Rectal smooth muscle tissue (tissue), 1 donor: ENCODE data around the gene TAS2R30.
"Not testable (repeated sequence)": the region's sequence is repeated elsewhere in the genome, so short reads cannot be mapped to it uniquely, and the experiment has no call there.

ENCODE experiments used
- H3K27ac ChIP-seq: one replicate; pipeline ENCODE4 v1.7.0; 2013; ENCODE audit warnings: low read depth, low read length, inconsistent platforms
- H3K27me3 ChIP-seq: one replicate; pipeline ENCODE4 v1.7.0; 2013; ENCODE audit warnings: low read length; ENCODE audit not compliant: control insufficient read depth, insufficient read depth
- H3K36me3 ChIP-seq: one replicate; pipeline ENCODE4 v1.7.0; 2013; ENCODE audit warnings: low read length; ENCODE audit not compliant: control insufficient read depth, insufficient read depth
- H3K4me1 ChIP-seq: one replicate; pipeline ENCODE4 v1.7.0; 2013; ENCODE audit warnings: low read length; ENCODE audit not compliant: control insufficient read depth, insufficient read depth
- H3K4me3 ChIP-seq: one replicate; pipeline ENCODE4 v1.7.0; 2013; ENCODE audit warnings: low read length
- H3K9ac ChIP-seq: one replicate; pipeline ENCODE4 v1.7.0; 2013; ENCODE audit warnings: low read length

Gene TAS2R30

GRCh38 chr12:11108862-11109261, 25.6 kb downstream of the TAS2R30 start:
- Histone ChIP-seq H3K4me3 (no peak overlapping the region), H3K4me1 (no peaks in the 10 kb centered on the region), H3K9ac (no peak overlapping the region), H3K27me3 (no peaks in the 10 kb centered on the region), H3K27ac (no peak overlapping the region), H3K36me3 (peaks cover 2% of the 10 kb centered on the region)

DNA sequence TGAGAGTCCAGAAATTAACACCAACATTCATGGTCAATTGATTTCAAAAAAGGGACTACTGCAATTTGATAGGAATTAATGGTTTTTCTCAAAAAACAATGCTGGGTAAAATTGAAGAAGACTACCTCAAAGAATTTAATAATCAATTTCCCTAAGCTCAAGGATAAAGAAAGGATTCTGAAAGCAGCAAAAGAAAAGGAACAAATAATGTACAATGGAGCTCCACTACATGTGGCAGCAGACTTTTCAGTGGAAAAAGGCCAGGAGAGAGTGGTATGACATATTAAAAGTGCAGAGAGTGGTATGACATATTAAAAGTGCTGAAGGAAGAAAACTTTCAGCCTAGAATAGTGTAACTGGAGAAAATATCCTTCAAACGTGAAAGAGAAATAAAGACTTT, 26.7 kb downstream of the TAS2R30 start:
- Histone ChIP-seq H3K36me3 (peaks cover 2% of the 10 kb centered on the region), H3K27me3 (no peaks in the 10 kb centered on the region), H3K9ac (no peak overlapping the region), H3K4me3 (no peak overlapping the region), H3K4me1 (no peaks in the 10 kb centered on the region), H3K27ac (no peak overlapping the region)

DNA sequence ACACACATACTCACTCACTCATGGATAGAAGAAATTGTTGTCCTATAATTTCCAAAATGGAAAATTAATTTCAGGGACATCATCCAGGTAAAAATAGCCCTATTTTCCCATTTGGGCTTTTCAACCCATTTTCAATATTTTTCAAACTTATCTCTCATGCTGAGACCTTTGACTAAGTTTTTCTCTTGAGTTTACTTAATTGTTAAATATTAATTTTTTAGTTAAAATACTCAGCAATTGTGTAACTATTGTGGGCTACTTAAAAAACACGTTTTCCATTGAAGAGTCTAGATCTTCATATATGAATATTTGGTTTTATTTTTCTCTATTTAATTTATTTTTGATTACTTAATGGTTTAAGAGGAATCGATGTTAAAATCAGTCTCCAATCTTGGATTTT, 28.2 kb downstream of the TAS2R30 start:
- peaks cover 2% of the 10 kb centered on the region for H3K36me3 ChIP-seq
- H3K27ac ChIP-seq: no peak overlapping the region
- H3K27me3 ChIP-seq: no peaks in the 10 kb centered on the region
- H3K9ac ChIP-seq: no peak overlapping the region
- no peak overlapping the region for H3K4me3 ChIP-seq
- H3K4me1 ChIP-seq: no peaks in the 10 kb centered on the region

- Histone ChIP-seq H3K27me3 (no peaks in the 10 kb centered on the region), H3K9ac (no peak overlapping the region), H3K4me1 (no peaks in the 10 kb centered on the region), H3K36me3 (peaks cover 2% of the 10 kb centered on the region), H3K27ac (no peak overlapping the region), H3K4me3 (no peak overlapping the region)
Observed at GRCh38 chr12:11105546-11105945, 28.9 kb downstream of the TAS2R30 start.

DNA sequence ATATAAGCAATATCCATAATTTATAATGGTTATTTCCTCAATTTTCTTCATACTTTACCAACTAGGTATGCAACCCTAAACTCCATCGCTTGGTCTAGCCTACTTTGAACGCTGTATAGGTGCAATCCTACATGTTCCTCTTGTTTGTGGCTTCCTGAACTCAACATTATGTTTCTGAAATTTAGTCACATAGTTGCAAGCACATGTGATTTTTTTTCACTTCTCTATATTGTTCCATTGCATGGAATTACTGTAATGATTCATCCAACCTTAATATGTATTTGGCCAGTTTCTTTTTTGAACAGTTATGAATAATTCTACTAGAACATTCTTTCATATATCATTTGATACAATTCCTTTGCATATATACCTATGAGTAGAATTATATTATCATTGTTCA, 39.5 kb downstream of the TAS2R30 start:
- H3K4me3 ChIP-seq, H3K9ac ChIP-seq, H3K27me3 ChIP-seq, H3K4me1 ChIP-seq, H3K27ac ChIP-seq, H3K36me3 ChIP-seq: not testable (repeated sequence)

- no peaks in the 10 kb centered on the region for H3K27me3 ChIP-seq
Observed at GRCh38 chr12:11092128-11092527, 42.3 kb downstream of the TAS2R30 start, which contains the start of gene TAS2R43. TAS2R43 (minus strand) TSS chr12:11092313; CDS start chr12:11092229, 84 bp downstream.

DNA sequence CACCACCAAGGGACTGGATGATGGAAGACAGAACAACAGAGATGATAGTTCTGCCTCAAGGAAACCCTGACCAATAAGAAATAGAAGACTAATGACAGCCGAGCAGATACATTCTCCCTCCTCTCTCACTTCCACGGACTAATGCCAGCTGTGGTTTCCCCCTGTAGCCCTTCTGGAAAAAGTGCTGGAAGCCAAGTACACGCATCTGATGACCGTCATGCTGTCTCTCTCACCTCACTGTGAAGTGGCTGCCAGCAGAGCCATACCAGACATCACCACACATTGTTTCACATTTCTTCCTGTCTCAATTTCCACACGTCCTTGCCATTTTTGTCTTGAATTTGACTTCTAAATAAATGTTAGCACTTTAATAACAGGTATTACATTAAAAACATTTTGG, 45.2 kb downstream of the TAS2R30 start:
- no peak overlapping the region for H3K4me3 ChIP-seq
- H3K36me3 ChIP-seq: no peaks in the 10 kb centered on the region
- no peaks in the 10 kb centered on the region for H3K27me3 ChIP-seq
- no peak overlapping the region for H3K9ac ChIP-seq
- no peaks in the 10 kb centered on the region for H3K4me1 ChIP-seq
- H3K27ac ChIP-seq: no peak overlapping the region

More at GRCh38 chr12:11092128-11092527, 42.3 kb downstream of the TAS2R30 start, which contains the start of gene TAS2R43:
- Histone ChIP-seq H3K4me3 (no peak within 1 kb of the TSS), H3K9ac (no peak within 1 kb of the TSS), H3K4me1 (no peaks in the 10 kb centered on the region), H3K36me3 (no peaks in the 10 kb centered on the region), H3K27ac (no peak within 1 kb of the TSS)

DNA sequence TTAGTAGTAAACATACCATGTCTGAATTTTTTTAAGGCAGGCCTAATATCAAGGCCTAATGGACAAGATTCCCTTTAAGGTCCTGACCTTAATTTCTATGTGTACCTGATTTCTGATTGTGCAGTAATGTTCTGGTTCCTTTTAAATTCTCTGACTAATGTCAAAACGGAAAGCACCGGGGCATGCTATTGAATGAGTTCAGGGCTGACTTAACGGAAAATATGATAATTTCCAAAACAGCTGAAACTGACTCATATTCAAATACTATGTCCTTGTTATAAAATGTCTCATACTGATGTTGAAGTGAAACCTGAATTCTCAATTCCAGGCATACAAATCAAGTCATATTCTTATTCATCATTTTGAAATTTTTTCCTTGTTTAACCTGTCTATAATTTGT, 49.0 kb downstream of the TAS2R30 start:
- H3K27me3 ChIP-seq: no peaks in the 10 kb centered on the region
- H3K36me3 ChIP-seq: no peaks in the 10 kb centered on the region
- H3K27ac ChIP-seq: no peak overlapping the region
- no peaks in the 10 kb centered on the region for H3K4me1 ChIP-seq
- no peak overlapping the region for H3K4me3 ChIP-seq
- no peak overlapping the region for H3K9ac ChIP-seq
